Activated CD8-positive, alpha-beta memory T cell treated with anti-CD3 and anti-CD28 coated beads, Interleukin-2, amount 50 U/mL, for 24 hours (primary cell): Measurements from ENCODE around the gene MBOAT2.

ENCODE experiments used
- DNase-seq: peaks from one replicate; pipeline ENCODE4 v3.0.0-alpha.2; 2020; ENCODE audit errors: extremely low read depth

The MBOAT2 gene

GRCh38 chr2:9018109-9018508 is 14.6 kb upstream of the MBOAT2 start:
- DNase-seq, result no peak

GRCh38 chr2:9017411-9017810 is 13.9 kb upstream of the MBOAT2 start:
- DNase-seq, result no peak

- no peak for DNase-seq
Measured at GRCh38 chr2:9015998-9016397, 12.5 kb upstream of the MBOAT2 start.

- DNase-seq, result no peak
Measured at GRCh38 chr2:9013403-9013802, 9.9 kb upstream of the MBOAT2 start.

- no peak for DNase-seq
Measured at GRCh38 chr2:9010866-9011265, 7.4 kb upstream of the MBOAT2 start.

GRCh38 chr2:9008951-9009664 is 5.6 kb upstream of the MBOAT2 start:
- no peak for DNase-seq

GRCh38 chr2:9006368-9006767 is 2.9 kb upstream of the MBOAT2 start:
- no peak for DNase-seq

- no peak for DNase-seq
Measured at GRCh38 chr2:9004338-9005204, 1.1 kb upstream of the MBOAT2 start.

- DNase-seq, result no peak
Measured at GRCh38 chr2:9003366-9003615, 193 bp downstream of the MBOAT2 start.

GRCh38 chr2:9002637-9003365 is 683 bp downstream of the MBOAT2 start:
- no peak for DNase-seq

GRCh38 chr2:9002313-9002636 is 1.2 kb downstream of the MBOAT2 start:
- DNase-seq, result no peak

- no peak for DNase-seq
Measured at GRCh38 chr2:9001778-9002177, 1.7 kb downstream of the MBOAT2 start.

GRCh38 chr2:9001229-9001628 is 2.3 kb downstream of the MBOAT2 start:
- no peak for DNase-seq

- DNase-seq, result no peak
Measured at GRCh38 chr2:9000442-9000841, 3.0 kb downstream of the MBOAT2 start.

GRCh38 chr2:8999797-9000196 is 3.7 kb downstream of the MBOAT2 start:
- DNase-seq, result no peak

GRCh38 chr2:8999102-8999446 is 4.4 kb downstream of the MBOAT2 start:
- DNase-seq, result no peak

GRCh38 chr2:8998418-8999101 is 4.9 kb downstream of the MBOAT2 start:
- DNase-seq, result no peak

GRCh38 chr2:8997631-8998030 is 5.9 kb downstream of the MBOAT2 start:
- DNase-seq, result no peak

- DNase-seq, result no peak
Measured at GRCh38 chr2:8997108-8997507, 6.4 kb downstream of the MBOAT2 start.

- DNase-seq, result no peak
Measured at GRCh38 chr2:8996006-8996405, 7.5 kb downstream of the MBOAT2 start.

- DNase-seq, result no peak
Measured at GRCh38 chr2:8994386-8994785, 9.1 kb downstream of the MBOAT2 start.

- no peak for DNase-seq
Measured at GRCh38 chr2:8993902-8994278, 9.6 kb downstream of the MBOAT2 start.
